Stomach (tissue), 9 donors: ENCODE results near the gene KRT1. TPM values are rescaled to one million over a fixed set of nuclear protein-coding genes. Genes with fewer than 3 reads are reported as not detected.

Experiments
- DNase-seq, 2 donors: peaks; one replicate each; pipeline versions ENCODE4 v3.0.0 to v3.0.0-alpha.2; 2013 to 2019
- H3K27ac ChIP-seq, 5 donors: fragments of 200-600 bp in 4 of 5; sonication (generic) in 4 of 5; one replicate each; pipeline ENCODE4 v1.5.1; 2013 to 2019; ENCODE audit warnings: mild to moderate bottlenecking in 1 of 5, moderate library complexity in 1 of 5
- H3K27me3 ChIP-seq, 3 donors: fragments of 200-600 bp; sonication (generic); one replicate each; pipeline ENCODE4 v1.5.1; 2017 to 2019; ENCODE audit warnings: mixed run types in 1 of 3
- H3K36me3 ChIP-seq, 4 donors: fragments of 200-600 bp; sonication (generic); 1 replicate in 3 of 4; 2 replicates in 1 of 4; pipeline ENCODE4 v1.5.1; 2016 to 2019
- H3K4me1 ChIP-seq, 4 donors: fragments of 200-600 bp; sonication (generic); one replicate each; pipeline ENCODE4 v1.5.1; 2016 to 2019
- H3K4me3 ChIP-seq, 4 donors: fragments of 200-600 bp; sonication (generic) in 3 of 4; one replicate each; pipeline ENCODE4 v1.5.1; 2016 to 2019; ENCODE audit warnings: mild to moderate bottlenecking in 1 of 4
- H3K9me3 ChIP-seq, 4 donors: fragments of 200-600 bp; sonication (generic); one replicate each; pipeline ENCODE4 v1.5.1; 2016 to 2019
- EP300 ChIP-seq: sonication (generic); formaldehyde crosslinking; IDR thresholded peaks from one replicate; pipeline ENCODE4 v1.6.1; 2017; ENCODE audit warnings: antibody characterized with exemption
- POLR2A ChIP-seq, 4 donors: fragments of 450-650 bp; IDR thresholded peaks; one replicate each; pipeline ENCODE4 v1.6.1; 2016; ENCODE audit warnings: antibody characterized with exemption in 4 of 4, control low read depth in 2 of 4, mild to moderate bottlenecking in 1 of 4, moderate library complexity in 1 of 4
- POLR2AphosphoS5 ChIP-seq, 3 donors: sonication (generic); formaldehyde crosslinking; IDR thresholded peaks; one replicate each; pipeline ENCODE4 v1.6.1; 2016; ENCODE audit warnings: antibody characterized with exemption in 3 of 3
- WGBS, 5 donors: extraction: QIAGEN DNeasy Blood & Tissue Kit in 3 of 5; methylation state at CpG; one replicate each; pipeline versions ENCODE4 v1.1.5 to v1.1.7; 2013 to 2018; 5-methylcytosine and 5-hydroxymethylcytosine counted together
- intact Hi-C: fragments of 100-400 bp; cut with DNase I; formaldehyde crosslinking; loops from one replicate; pipeline ENCODE4 v1.15.1; 2023; ENCODE audit warnings: low total_unique reads
- polyA plus RNA-seq, 3 donors: library from polyadenylated mRNA; stranded (reverse); fragments of 200-250 nt; gene quantifications; one replicate each; pipeline ENCODE4 v1.2.3, GENCODE V29; 2013
- total RNA-seq, 5 donors: library from RNA; depleted of rRNA; stranded (reverse); fragments of >200 nt; gene quantifications; one replicate each; pipeline versions ENCODE4 v1.1.0 to v1.2.3, GENCODE V29; 2014 to 2016
- TF ChIP-seq, protein P1 (sequence below), 7 experiments: fragments of 450-650 bp in 4 of 7; fragments of 200-600 bp in 3 of 7; sonication (generic) in 3 of 7; IDR thresholded peaks; one replicate each; pipeline ENCODE4 v1.5.1; 2016 to 2019; ENCODE audit warnings: antibody characterized with exemption in 7 of 7, control low read depth in 2 of 7, mild to moderate bottlenecking in 1 of 7
- donor health status: healthy with polysubstance abuse.
- donor health status: Bipolar disorder and iron deficiency.
- donor health status: healthy.

KRT1 gene
- total and polyA plus RNA-seq, 8 donors: 0.37 to 27.8 (median 7.6) TPM; not detected in 5

DNA sequence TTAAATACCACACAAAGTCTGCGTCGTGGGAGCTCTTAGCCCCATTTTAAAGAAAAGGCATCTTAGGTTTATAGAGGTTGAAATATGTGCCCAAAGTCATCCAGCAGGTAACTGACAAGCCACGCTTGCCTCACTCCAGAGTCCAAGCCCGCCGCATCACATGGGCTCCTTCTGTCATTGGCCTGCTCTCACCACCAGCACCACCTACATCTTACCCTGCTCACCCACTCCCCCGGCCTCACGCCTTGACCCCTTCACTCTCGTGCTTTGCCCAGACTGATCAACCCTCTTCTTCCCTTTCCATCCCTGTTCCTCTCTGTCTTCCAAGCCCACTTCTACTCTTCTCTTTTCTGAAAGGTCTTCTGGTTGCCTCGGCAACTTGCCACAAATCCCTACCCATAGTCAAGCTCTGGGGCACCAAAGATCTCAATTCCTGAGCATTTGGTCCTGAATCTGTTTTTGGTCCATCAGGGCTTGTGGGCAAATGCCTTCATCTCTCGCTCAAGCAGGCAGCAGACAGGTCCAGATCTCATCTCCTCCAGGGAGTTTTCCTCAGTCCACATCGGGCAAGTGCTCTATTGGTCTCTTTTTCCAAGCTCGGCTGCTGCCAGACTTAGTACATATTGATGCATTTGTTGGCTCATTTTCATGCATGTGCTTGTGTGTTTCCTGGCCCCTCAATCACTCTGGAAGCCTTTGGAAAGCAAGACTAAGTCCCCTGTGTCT lies 3.5 kb upstream of the KRT1 start:
- Histone ChIP-seq H3K27me3 (peaks cover 0 to 56% (median 26%) of the 10 kb centered on the region in 3 donors), H3K27ac (no peak overlapping the region), H3K9me3 (no peaks in the 10 kb centered on the region), H3K4me3 (no peak overlapping the region), H3K4me1 (no peaks in the 10 kb centered on the region), H3K36me3 (no peaks in the 10 kb centered on the region)
- intact Hi-C loops: no loop called here
- WGBS, 5 donors: 79 to 88% (median 87%) methylated on average over 12 of the region's 12 CpGs
- DNase-seq: no peak
- TF ChIP-seq EP300: no peak
- no peak for TF ChIP-seq POLR2A (IDR thresholded peaks at IDR 0.05)
- TF ChIP-seq POLR2AphosphoS5 (IDR thresholded peaks at IDR 0.05): no peak
- TF ChIP-seq, protein P1, sequence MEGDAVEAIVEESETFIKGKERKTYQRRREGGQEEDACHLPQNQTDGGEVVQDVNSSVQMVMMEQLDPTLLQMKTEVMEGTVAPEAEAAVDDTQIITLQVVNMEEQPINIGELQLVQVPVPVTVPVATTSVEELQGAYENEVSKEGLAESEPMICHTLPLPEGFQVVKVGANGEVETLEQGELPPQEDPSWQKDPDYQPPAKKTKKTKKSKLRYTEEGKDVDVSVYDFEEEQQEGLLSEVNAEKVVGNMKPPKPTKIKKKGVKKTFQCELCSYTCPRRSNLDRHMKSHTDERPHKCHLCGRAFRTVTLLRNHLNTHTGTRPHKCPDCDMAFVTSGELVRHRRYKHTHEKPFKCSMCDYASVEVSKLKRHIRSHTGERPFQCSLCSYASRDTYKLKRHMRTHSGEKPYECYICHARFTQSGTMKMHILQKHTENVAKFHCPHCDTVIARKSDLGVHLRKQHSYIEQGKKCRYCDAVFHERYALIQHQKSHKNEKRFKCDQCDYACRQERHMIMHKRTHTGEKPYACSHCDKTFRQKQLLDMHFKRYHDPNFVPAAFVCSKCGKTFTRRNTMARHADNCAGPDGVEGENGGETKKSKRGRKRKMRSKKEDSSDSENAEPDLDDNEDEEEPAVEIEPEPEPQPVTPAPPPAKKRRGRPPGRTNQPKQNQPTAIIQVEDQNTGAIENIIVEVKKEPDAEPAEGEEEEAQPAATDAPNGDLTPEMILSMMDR (IDR thresholded peaks at IDR 0.05): no peak

DNA sequence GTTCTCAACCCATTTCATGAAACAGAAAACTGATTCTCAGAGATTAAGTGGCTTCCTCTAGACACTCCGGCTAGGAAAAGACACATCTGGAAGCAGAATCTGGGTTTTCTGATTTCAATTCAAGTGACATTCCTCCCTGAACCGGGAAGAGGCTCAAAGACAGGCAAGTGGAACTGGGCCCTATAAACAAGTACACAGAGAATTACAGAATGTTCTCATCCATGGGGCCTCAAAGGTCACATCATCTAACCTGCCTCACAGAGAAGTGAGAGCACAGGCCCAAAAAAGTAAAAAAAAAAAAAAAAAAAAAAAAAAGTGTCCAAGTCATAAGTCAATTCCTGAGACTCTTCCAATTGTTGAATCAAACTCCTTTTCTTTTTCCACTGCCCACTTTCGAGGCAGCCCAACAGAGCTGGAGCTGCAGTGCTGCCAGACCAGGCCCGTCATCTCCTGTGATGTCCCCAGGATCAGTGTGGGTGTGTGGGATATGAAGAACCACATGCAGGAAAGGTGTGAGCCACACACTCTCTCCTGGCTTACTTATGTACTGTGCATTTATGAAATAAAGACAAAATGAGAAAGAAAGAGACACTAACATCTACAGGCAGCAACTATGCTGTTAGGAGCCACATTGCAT lies 2.8 kb upstream of the KRT1 start:
- Histone ChIP-seq H3K27me3 (peaks cover 0 to 49% (median 20%) of the 10 kb centered on the region in 3 donors), H3K9me3 (no peaks in the 10 kb centered on the region), H3K4me3 (no peak overlapping the region), H3K36me3 (no peaks in the 10 kb centered on the region), H3K27ac (no peak overlapping the region), H3K4me1 (no peaks in the 10 kb centered on the region)
- TF ChIP-seq EP300 (no peak), POLR2AphosphoS5 (IDR thresholded peaks at IDR 0.05) (no peak), POLR2A (IDR thresholded peaks at IDR 0.05) (no peak)
- TF ChIP-seq, protein P1 (IDR thresholded peaks at IDR 0.05): no peak
- intact Hi-C loops: no loop called here
- 57 to 79% (median 76%) methylated on average over 4 of the region's 4 CpGs for WGBS, 5 donors
- DNase-seq: no peak

DNA sequence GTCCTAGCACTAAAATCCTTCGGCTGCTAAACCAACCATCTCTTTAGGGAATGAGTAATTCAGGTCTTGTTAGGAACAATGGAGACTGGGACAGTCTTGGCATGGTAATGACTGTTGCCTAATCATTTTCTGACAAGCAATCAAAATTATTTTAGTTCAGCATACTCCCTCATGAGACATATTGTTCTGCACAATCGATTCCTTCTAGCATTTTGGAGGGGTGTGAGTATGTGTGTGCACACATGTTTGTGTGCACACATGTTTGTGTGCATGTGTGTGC lies 2.1 kb upstream of the KRT1 start:
- Histone ChIP-seq H3K27ac (no peak overlapping the region), H3K27me3 (peaks cover 0 to 46% (median 14%) of the 10 kb centered on the region in 3 donors), H3K4me1 (no peaks in the 10 kb centered on the region), H3K9me3 (no peaks in the 10 kb centered on the region), H3K36me3 (no peaks in the 10 kb centered on the region), H3K4me3 (no peak overlapping the region)
- no peak for DNase-seq
- intact Hi-C loops: no loop called here
- WGBS, 5 donors: 73 to 87% (median 78%) methylated on average over 2 of the region's 2 CpGs
- TF ChIP-seq POLR2AphosphoS5 (IDR thresholded peaks at IDR 0.05): no peak
- no peak for TF ChIP-seq POLR2A (IDR thresholded peaks at IDR 0.05)
- TF ChIP-seq, protein P1 (IDR thresholded peaks at IDR 0.05): no peak
- no peak for TF ChIP-seq EP300

DNA sequence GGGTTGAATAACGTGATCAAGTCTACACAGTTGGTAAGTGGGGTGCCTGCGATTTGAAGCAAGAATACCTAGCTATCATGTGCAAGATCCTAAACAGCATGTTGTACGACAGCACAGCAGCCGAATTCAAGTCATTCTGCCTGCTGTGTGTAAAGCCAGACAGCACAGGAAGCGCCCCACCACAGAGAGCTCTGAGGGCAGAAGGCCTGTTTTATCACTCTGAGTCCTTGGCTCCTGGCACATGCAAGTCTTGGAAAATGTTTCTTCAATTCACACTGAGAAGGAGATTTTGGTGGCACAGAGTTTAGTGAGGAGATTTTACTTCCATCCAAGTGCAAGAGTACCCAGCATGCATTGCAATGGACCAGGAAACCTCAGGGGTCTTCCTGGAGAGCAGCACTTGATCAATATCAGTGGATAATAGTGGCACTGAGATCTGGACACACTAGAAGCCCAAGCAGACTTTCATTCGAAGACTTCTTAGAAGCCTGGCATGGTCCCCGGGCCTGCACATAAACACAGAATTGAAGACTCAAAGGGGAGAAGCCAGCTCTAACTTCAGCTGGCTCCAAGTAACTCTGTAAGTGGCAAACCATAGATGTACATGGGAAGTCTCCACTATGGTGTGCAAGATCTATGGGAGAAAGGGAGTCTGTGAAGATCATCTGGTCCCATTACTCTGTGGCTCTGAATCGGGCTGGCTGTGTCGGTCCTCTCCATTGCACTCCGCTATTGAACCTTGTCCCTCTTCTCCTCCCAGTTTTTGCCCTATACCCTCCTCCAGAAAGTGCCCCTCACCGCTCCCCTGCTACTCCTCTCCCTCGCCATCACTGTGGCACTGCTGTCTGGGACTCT lies 1.5 kb upstream of the KRT1 start:
- no peaks in the 10 kb centered on the region for H3K9me3 ChIP-seq
- DNase-seq: no peak
- H3K27me3 ChIP-seq: peaks cover 0 to 41% (median 14%) of the 10 kb centered on the region in 3 donors
- TF ChIP-seq POLR2A (IDR thresholded peaks at IDR 0.05) (no peak), POLR2AphosphoS5 (IDR thresholded peaks at IDR 0.05) (no peak), EP300 (no peak)
- TF ChIP-seq, protein P1 (IDR thresholded peaks at IDR 0.05): no peak
- no peak overlapping the region for H3K4me3 ChIP-seq
- intact Hi-C loops: no loop called here
- 69 to 81% (median 75%) methylated on average over 12 of the region's 12 CpGs for WGBS, 5 donors
- no peaks in the 10 kb centered on the region for H3K4me1 ChIP-seq
- H3K36me3 ChIP-seq: no peaks in the 10 kb centered on the region
- H3K27ac ChIP-seq: no peak overlapping the region
